OCI-LY7 (cell line): ENCODE results near the gene GPR183. TPM values are rescaled to one million over a fixed set of nuclear protein-coding genes. Genes with fewer than 3 reads are reported as not detected.

ENCODE experiments used
- BruUV-seq: library from RNA; stranded (reverse); fragments of 400-500 nt; replicated peaks from 2 replicates; lab custom pipeline; 2021; lab: Mats Ljungman, UMichigan
- CTCF ChIA-PET: fragments of 300-600 bp; sonication (Branson Sonifier 250); formaldehyde crosslinking; loops from one replicate; lab custom pipeline; 2022; ENCODE audit warnings: antibody characterized with exemption; ENCODE audit not compliant: unreplicated experiment; lab: Charles Lee
- POLR2A ChIA-PET: fragments of 300-600 bp; sonication (Branson Sonifier 250); formaldehyde crosslinking; loops from one replicate; lab custom pipeline; 2022; ENCODE audit warnings: antibody characterized with exemption; lab: Charles Lee
- DNase-seq: peaks from one replicate; pipeline ENCODE4 v3.0.0-alpha.2; 2015; ENCODE audit warnings: low spot score
- H2AFZ ChIP-seq: fragments of 200-600 bp; sonication (generic), shearing (Covaris generic); 2 replicates; pipeline ENCODE4 v1.6.1; 2014; ENCODE audit warnings: mild to moderate bottlenecking, antibody characterized with exemption, low read length, moderate library complexity
- H3K27ac ChIP-seq: fragments of 200-600 bp; sonication (generic); 2 replicates; pipeline ENCODE4 v1.5.1; 2014; ENCODE audit warnings: mixed run types, low read depth, mild to moderate bottlenecking, moderate library complexity, low read length, inconsistent platforms; ENCODE audit not compliant: poor library complexity, severe bottlenecking
- H3K36me3 ChIP-seq: fragments of 200-600 bp; sonication (generic); 2 replicates; pipeline ENCODE4 v1.6.1; 2014; ENCODE audit warnings: mild to moderate bottlenecking, antibody characterized with exemption, low read length, moderate library complexity, mixed read lengths; ENCODE audit not compliant: insufficient read depth
- H3K4me1 ChIP-seq: fragments of 200-600 bp; sonication (generic); 2 replicates; pipeline ENCODE4 v1.5.1; 2014; ENCODE audit warnings: mild to moderate bottlenecking, low read length; ENCODE audit not compliant: insufficient read depth, poor library complexity, severe bottlenecking
- H3K4me2 ChIP-seq: fragments of 200-600 bp; sonication (generic); 2 replicates; pipeline ENCODE4 v1.6.1; 2014; ENCODE audit warnings: mild to moderate bottlenecking, low read length
- H3K4me3 ChIP-seq: fragments of 200-600 bp; sonication (generic); 2 replicates; pipeline ENCODE4 v1.5.1; 2014; ENCODE audit warnings: mild to moderate bottlenecking, low read depth, low read length; ENCODE audit not compliant: poor library complexity, severe bottlenecking
- H3K79me2 ChIP-seq: fragments of 200-600 bp; sonication (generic); 2 replicates; pipeline ENCODE4 v1.6.1; 2016; ENCODE audit warnings: low read depth, mild to moderate bottlenecking, low read length, moderate library complexity, mixed read lengths; ENCODE audit not compliant: insufficient read depth
- H3K9me2 ChIP-seq: fragments of 200-600 bp; sonication (generic); 2 replicates; pipeline ENCODE4 v1.6.1; 2016; ENCODE audit warnings: mild to moderate bottlenecking, low read length, mixed read lengths; ENCODE audit not compliant: insufficient read depth
- H3K9me3 ChIP-seq: fragments of 200-600 bp; sonication (generic); 2 replicates; pipeline ENCODE4 v1.6.1; 2014; ENCODE audit warnings: mild to moderate bottlenecking, mixed run types, low read length, mixed read lengths
- H4K20me1 ChIP-seq: fragments of 200-600 bp; sonication (generic); 2 replicates; pipeline ENCODE4 v1.6.1; 2014; ENCODE audit warnings: mild to moderate bottlenecking, antibody characterized with exemption, low read length, moderate library complexity, mixed read lengths; ENCODE audit not compliant: insufficient read depth
- EZH2phosphoT487 ChIP-seq: fragments of 200-600 bp; sonication (generic); IDR thresholded peaks from 2 replicates; pipeline ENCODE4 v1.6.1; 2018; ENCODE audit warnings: low read depth, borderline replicate concordance, mild to moderate bottlenecking, mixed run types, antibody characterized with exemption, low read length, moderate library complexity, mixed read lengths
- intact Hi-C: fragments of 100-400 bp; cut with micrococcal nuclease; formaldehyde crosslinking; loops from one replicate; pipeline ENCODE4 v1.10.0; 2022; ENCODE audit not compliant: unreplicated experiment
- total RNA-seq, 2 experiments: library from RNA; depleted of rRNA in 1 of 2; stranded (reverse); fragments of >200 nt in 1 of 2; shearing (Covaris generic) in 1 of 2; gene quantifications; 2 replicates each; pipeline ENCODE4 v1.2.3, GENCODE V29; 2014 to 2022
- TF ChIP-seq, protein P1 (sequence below): fragments of 200-600 bp; sonication (generic); conservative IDR thresholded peaks from 2 replicates; pipeline ENCODE4 v1.5.1; 2014; ENCODE audit warnings: mild to moderate bottlenecking, antibody characterized with exemption, low read length, moderate library complexity, mixed read lengths

GPR183 gene
- total RNA-seq, 2 experiments from 2014 or later = not detected

DNA sequence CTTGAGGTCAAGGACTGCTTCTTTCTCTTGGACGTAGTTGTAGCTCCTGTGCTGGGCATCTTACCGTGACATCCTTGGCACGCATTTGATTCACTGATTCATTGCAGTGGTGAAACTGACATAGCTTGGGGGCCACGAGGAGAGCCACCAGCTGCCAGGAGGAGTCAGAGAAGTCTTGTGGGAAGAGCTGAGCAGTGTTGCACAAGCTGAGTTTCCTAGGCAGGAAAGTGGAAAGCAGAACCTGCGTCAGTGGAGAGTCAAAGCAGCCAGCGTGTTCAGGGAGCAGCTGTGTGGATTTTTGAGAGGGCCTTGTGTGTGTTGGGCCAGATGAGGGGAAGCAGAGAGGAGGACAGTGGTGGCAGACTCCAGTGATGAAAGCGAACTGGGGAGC lies 5.3 kb upstream of the GPR183 start:
- no peak for DNase-seq

DNA sequence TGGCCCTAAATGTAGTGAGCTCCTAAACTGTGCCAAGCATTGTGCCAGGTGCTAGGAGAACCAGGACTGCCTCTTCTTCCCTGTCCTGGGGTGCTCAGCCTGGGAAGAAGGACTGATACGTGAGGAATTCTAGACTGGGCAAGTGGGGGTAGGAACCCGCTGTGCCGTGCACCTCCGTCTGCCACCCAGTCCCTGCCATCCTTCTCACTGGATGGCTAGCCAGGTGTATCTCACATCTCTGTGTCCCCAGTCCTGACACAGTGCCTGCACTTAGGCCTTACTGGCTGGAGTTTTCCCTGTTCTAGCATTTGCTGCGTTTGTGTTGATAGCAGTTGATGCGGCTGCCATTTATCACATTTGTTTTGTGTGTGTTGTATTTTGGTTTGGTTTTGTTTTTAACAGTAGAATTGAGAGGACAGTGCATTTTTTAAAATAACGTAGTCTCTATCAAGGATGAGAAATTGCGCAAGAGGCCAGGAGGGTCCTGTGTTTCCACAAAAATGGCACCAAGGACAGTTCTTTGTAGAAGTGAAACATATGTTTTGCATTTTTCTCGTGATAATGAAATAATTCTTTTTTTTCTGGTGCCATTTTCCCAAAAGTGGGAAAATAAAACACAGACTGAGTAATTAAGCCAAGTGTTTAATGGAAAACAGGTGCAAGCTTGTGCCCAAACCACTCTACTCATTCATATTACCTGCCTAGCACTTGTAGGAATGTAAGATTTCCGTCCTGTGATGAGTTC lies 4.7 kb upstream of the GPR183 start:
- H3K4me2 ChIP-seq = no peak overlapping the region; the same call in 1 of the 2 replicates
- no peaks in the 10 kb centered on the region for H3K79me2 ChIP-seq
- H3K4me3 ChIP-seq = no peak overlapping the region
- no peaks in the 10 kb centered on the region; the same call in 1 of the 2 replicates for H3K36me3 ChIP-seq
- POLR2A ChIA-PET = no interaction called here
- no peaks in the 10 kb centered on the region for H3K9me3 ChIP-seq
- no peaks in the 10 kb centered on the region for H3K4me1 ChIP-seq
- no peak for DNase-seq
- H3K27ac ChIP-seq = no peak overlapping the region
- intact Hi-C loops = no loop called here
- TF ChIP-seq, protein P1, sequence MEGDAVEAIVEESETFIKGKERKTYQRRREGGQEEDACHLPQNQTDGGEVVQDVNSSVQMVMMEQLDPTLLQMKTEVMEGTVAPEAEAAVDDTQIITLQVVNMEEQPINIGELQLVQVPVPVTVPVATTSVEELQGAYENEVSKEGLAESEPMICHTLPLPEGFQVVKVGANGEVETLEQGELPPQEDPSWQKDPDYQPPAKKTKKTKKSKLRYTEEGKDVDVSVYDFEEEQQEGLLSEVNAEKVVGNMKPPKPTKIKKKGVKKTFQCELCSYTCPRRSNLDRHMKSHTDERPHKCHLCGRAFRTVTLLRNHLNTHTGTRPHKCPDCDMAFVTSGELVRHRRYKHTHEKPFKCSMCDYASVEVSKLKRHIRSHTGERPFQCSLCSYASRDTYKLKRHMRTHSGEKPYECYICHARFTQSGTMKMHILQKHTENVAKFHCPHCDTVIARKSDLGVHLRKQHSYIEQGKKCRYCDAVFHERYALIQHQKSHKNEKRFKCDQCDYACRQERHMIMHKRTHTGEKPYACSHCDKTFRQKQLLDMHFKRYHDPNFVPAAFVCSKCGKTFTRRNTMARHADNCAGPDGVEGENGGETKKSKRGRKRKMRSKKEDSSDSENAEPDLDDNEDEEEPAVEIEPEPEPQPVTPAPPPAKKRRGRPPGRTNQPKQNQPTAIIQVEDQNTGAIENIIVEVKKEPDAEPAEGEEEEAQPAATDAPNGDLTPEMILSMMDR = no peak
- no peak for TF ChIP-seq EZH2phosphoT487
- no peaks in the 10 kb centered on the region for H3K9me2 ChIP-seq
- no peak overlapping the region for H2AFZ ChIP-seq
- no TSS peak for BruUV-seq
- no peaks in the 10 kb centered on the region for H4K20me1 ChIP-seq
- CTCF ChIA-PET = no interaction called here

More for the DNA sequence above, 5.3 kb upstream of the GPR183 start:
- intact Hi-C loops = no loop called here
- H3K27ac ChIP-seq = no peak overlapping the region
- H4K20me1 ChIP-seq = no peaks in the 10 kb centered on the region
- H2AFZ ChIP-seq = no peak overlapping the region
- ChIA-PET POLR2A (no interaction called here), CTCF (no interaction called here)
- no peaks in the 10 kb centered on the region for H3K4me1 ChIP-seq
- no peaks in the 10 kb centered on the region for H3K9me3 ChIP-seq
- H3K4me2 ChIP-seq = no peak overlapping the region; the same call in 1 of the 2 replicates
- H3K79me2 ChIP-seq = no peaks in the 10 kb centered on the region
- no peak overlapping the region for H3K4me3 ChIP-seq
- TF ChIP-seq, protein P1 = no peak
- no peak for TF ChIP-seq EZH2phosphoT487
- no TSS peak for BruUV-seq
- H3K36me3 ChIP-seq = peaks cover 4% of the 10 kb centered on the region; the same call in 1 of the 2 replicates
- H3K9me2 ChIP-seq = no peaks in the 10 kb centered on the region

- intact Hi-C loops = no loop called here
- H3K9me3 ChIP-seq = no peaks in the 10 kb centered on the region
- no peak overlapping the region for H3K27ac ChIP-seq
- H3K9me2 ChIP-seq = no peaks in the 10 kb centered on the region
- H4K20me1 ChIP-seq = no peaks in the 10 kb centered on the region
- no TSS peak for BruUV-seq
- TF ChIP-seq, protein P1 = no peak
- ChIA-PET POLR2A (no interaction called here), CTCF (no interaction called here)
- peaks cover 6% of the 10 kb centered on the region for H3K4me1 ChIP-seq
- no peak overlapping the region for H3K4me3 ChIP-seq
- no peaks in the 10 kb centered on the region for H3K79me2 ChIP-seq
- DNase-seq = no peak
- H3K36me3 ChIP-seq = no peaks in the 10 kb centered on the region; the same call in 1 of the 2 replicates
- H3K4me2 ChIP-seq = no peak overlapping the region
- H2AFZ ChIP-seq = no peak overlapping the region
Measured at GRCh38 chr13:99311137-99311536, 3.9 kb upstream of the GPR183 start.
